Measurements from ENCODE around the gene STEAP2.

DNA sequence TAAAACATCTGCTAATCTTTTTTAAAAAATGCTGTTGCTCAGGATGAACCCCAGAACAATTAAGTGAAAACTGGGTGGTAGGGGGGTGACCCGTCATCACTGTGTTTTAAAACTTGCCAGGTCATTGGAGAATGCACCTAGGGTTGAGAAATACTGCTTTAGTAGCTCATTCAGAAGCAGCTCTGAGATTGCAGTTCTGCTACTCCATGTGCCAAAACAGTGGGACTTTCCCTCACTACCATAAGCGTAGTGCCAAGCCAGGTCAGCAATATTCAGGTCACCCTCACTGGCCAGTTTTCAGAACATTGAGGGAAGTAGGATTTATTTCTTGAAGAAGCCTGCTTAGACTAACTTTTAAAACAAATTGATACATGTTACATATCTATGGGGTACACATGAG, 5.2 kb downstream of the STEAP2 start:
- no peak for TF ChIP-seq POLR2A (IDR thresholded peaks at IDR 0.05)
- TF ChIP-seq CTCF (IDR thresholded peaks at IDR 0.05): no peak

Data from esophagus squamous epithelium (tissue), 4 donors.